CD4-positive, alpha-beta memory T cell (primary cell): Measurements from ENCODE around the gene CRMP1. TPM values are rescaled to one million over a fixed set of nuclear protein-coding genes. Genes with fewer than 3 reads are reported as not detected.
"Not testable (repeated sequence)": the region's sequence is repeated elsewhere in the genome, so short reads cannot be mapped to it uniquely, and the experiment has no call there.

ENCODE experiments used
- CTCF ChIA-PET: fragments of 350-600 bp; sonication (Branson Sonifier 250); formaldehyde crosslinking; loops from one replicate; lab custom pipeline; 2021; ENCODE audit warnings: inconsistent platforms; ENCODE audit not compliant: partially characterized antibody; lab: Charles Lee
- POLR2A ChIA-PET: fragments of 350-600 bp; sonication (Branson Sonifier 250); formaldehyde crosslinking; loops from one replicate; lab custom pipeline; 2021; ENCODE audit not compliant: partially characterized antibody; lab: Charles Lee
- DNase-seq, 5 donors: peaks; one replicate each; pipeline versions ENCODE4 v3.0.0 to v3.0.0-alpha.2; 2020 to 2022; ENCODE audit warnings: mixed read lengths in 1 of 5
- H3K27ac ChIP-seq: one replicate; pipeline ENCODE4 v1.7.0; 2013; ENCODE audit warnings: low read depth, low read length
- H3K27me3 ChIP-seq: 2 replicates; pipeline ENCODE4 v1.7.0; 2013; ENCODE audit warnings: mild to moderate bottlenecking, low read length, moderate library complexity; ENCODE audit not compliant: insufficient read depth
- H3K36me3 ChIP-seq: 2 replicates; pipeline ENCODE4 v1.7.0; 2013; ENCODE audit warnings: mild to moderate bottlenecking, low read length, moderate library complexity; ENCODE audit not compliant: insufficient read depth
- H3K4me1 ChIP-seq: 2 replicates; pipeline ENCODE4 v1.7.0; 2013; ENCODE audit warnings: mild to moderate bottlenecking, low read length, moderate library complexity; ENCODE audit not compliant: insufficient read depth
- H3K4me3 ChIP-seq, 2 donors: one replicate each; pipeline ENCODE4 v1.7.0; 2013; ENCODE audit warnings: low read length in 2 of 2, mild to moderate bottlenecking in 1 of 2
- H3K9me3 ChIP-seq, 2 donors: one replicate each; pipeline ENCODE4 v1.7.0; 2013; ENCODE audit warnings: low read length in 2 of 2, control low read depth in 1 of 2; ENCODE audit not compliant: control insufficient read depth in 1 of 2
- H3K27ac Mint-ChIP-seq, 7 donors: one replicate each; pipeline ENCODE4 v1.8.0; 2020 to 2021; ENCODE audit warnings: mixed read lengths in 7 of 7, mild to moderate bottlenecking in 6 of 7, inconsistent platforms in 3 of 7, moderate library complexity in 3 of 7
- H3K27me3 Mint-ChIP-seq, 2 donors: one replicate each; pipeline ENCODE4 v1.8.0; 2020 to 2021; ENCODE audit warnings: mixed read lengths in 2 of 2
- H3K36me3 Mint-ChIP-seq, 2 donors: one replicate each; pipeline ENCODE4 v1.8.0; 2020 to 2021; ENCODE audit warnings: mixed read lengths in 2 of 2, inconsistent platforms in 1 of 2, mild to moderate bottlenecking in 1 of 2
- H3K4me1 Mint-ChIP-seq, 4 donors: one replicate each; pipeline ENCODE4 v1.8.0; 2020 to 2021; ENCODE audit warnings: mixed read lengths in 4 of 4, mild to moderate bottlenecking in 1 of 4
- H3K4me3 Mint-ChIP-seq, 8 donors: one replicate each; pipeline ENCODE4 v1.8.0; 2020 to 2021; ENCODE audit warnings: mixed read lengths in 8 of 8, mild to moderate bottlenecking in 7 of 8, moderate library complexity in 6 of 8, inconsistent platforms in 3 of 8
- H3K9me3 Mint-ChIP-seq, 8 donors: one replicate each; pipeline ENCODE4 v1.8.0; 2020 to 2021; ENCODE audit warnings: mixed read lengths in 8 of 8, mild to moderate bottlenecking in 5 of 8, inconsistent platforms in 3 of 8, moderate library complexity in 1 of 8
- intact Hi-C: fragments of 100-400 bp; cut with micrococcal nuclease; formaldehyde crosslinking; loops from one replicate; pipeline ENCODE4 v1.15.1; 2023
- polyA plus RNA-seq, 2 donors: library from polyadenylated mRNA; unstranded; fragments of 300-500 nt; fragmentation: Illumina TruSeq; gene quantifications; one replicate each; pipeline ENCODE4 v1.2.3, GENCODE V29; 2021
- total RNA-seq, 2 experiments: library from RNA; stranded (reverse); gene quantifications; one replicate each; pipeline ENCODE4 v1.2.3, GENCODE V29; 2021

The CRMP1 gene
- total and polyA plus RNA-seq, 4 experiments from 2014 or later = not detected

DNA sequence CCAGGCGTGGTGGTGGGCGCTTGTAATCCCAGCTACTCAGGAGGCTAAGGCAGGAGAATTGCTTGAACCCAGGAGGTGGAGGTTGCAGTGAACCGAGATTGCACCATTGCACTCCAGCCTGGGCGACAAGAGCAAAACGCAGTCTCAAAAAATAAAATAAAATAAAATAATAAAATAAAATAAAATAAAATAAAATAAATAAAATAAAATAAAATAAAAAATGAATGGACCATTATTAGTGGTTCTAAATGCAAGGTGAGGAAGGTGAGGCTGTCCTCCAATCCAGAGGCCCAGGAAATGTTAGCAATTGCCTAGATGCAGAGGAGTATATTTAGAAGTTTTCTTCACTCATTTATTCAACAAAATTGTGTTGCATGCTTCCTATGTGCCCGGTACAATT is 55.4 kb downstream of the CRMP1 start:
- H3K27ac ChIP-seq, H3K27me3 Mint-ChIP-seq, DNase-seq, H3K27me3 ChIP-seq, H3K36me3 ChIP-seq, CTCF ChIA-PET, H3K9me3 Mint-ChIP-seq, H3K27ac Mint-ChIP-seq, H3K9me3 ChIP-seq, H3K4me3 Mint-ChIP-seq, H3K4me3 ChIP-seq, H3K36me3 Mint-ChIP-seq, intact Hi-C loops, H3K4me1 Mint-ChIP-seq, POLR2A ChIA-PET, H3K4me1 ChIP-seq: not testable (repeated sequence)

DNA sequence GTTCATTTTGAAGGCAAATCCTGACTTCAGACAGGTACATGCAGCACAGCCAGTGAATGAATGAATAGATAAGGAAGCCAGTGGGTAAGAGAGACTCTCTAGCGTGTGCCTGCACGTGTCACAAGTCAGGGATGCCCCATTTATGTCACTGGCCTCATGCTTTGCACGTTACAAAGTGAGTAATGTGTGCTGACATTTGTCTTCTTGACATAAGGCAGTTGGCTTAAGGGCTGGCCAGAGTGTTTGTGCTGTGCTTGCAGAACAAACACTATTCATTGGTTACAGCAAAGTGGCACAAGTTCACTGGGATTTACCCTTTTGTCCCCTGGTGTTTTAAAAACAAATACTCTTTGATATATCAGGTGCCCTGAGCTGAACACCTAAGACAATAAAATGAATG is 55.9 kb downstream of the CRMP1 start:
- no peak overlapping the region for H3K4me3 ChIP-seq
- Mint-ChIP-seq H3K4me3 (no peak overlapping the region), H3K4me1 (no peaks in the 10 kb centered on the region), H3K36me3 (no peaks in the 10 kb centered on the region), H3K27ac (no peak overlapping the region), H3K9me3 (no peaks in the 10 kb centered on the region), H3K27me3 (peaks cover 0 to 2% of the 10 kb centered on the region in 2 donors)
- no peak for DNase-seq
- H3K27me3 ChIP-seq = no peaks in the 10 kb centered on the region
- ChIA-PET POLR2A (no interaction called here), CTCF (no interaction called here)
- no peak overlapping the region for H3K27ac ChIP-seq
- H3K9me3 ChIP-seq = no peaks in the 10 kb centered on the region
- no peaks in the 10 kb centered on the region for H3K36me3 ChIP-seq
- no peaks in the 10 kb centered on the region for H3K4me1 ChIP-seq
- intact Hi-C loops = no loop called here

DNA sequence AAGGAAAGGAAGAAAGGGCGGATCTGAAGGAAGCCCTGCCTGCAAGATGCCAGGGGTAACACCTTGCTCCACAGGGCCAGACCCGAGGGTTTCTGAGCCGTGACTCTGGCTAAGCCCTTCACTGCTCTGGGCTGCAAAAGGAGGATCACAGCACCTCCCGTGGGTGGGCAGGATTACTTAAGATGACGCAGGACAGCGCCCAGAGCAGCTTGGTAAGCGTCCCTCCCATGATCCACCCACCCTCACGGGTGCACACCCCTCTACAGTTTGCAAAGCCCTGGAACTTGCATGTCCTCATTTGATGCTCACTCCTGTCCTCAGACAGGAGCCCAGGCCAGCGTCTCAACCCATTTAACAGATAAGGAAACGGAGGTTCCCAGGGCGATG is 64.9 kb downstream of the CRMP1 start:
- Mint-ChIP-seq H3K27me3 (no peaks in the 10 kb centered on the region), H3K27ac (no peak overlapping the region), H3K9me3 (peaks cover 0 to 2% (median 0%) of the 10 kb centered on the region in 8 donors), H3K4me1 (peaks cover 0 to 10% (median 1%) of the 10 kb centered on the region in 4 donors), H3K4me3 (no peak overlapping the region), H3K36me3 (no peaks in the 10 kb centered on the region)
- Histone ChIP-seq H3K9me3 (no peaks in the 10 kb centered on the region), H3K27me3 (no peaks in the 10 kb centered on the region), H3K4me1 (no peaks in the 10 kb centered on the region), H3K4me3 (no peak overlapping the region), H3K27ac (no peak overlapping the region), H3K36me3 (no peaks in the 10 kb centered on the region)
- DNase-seq = no peak
- POLR2A ChIA-PET = no interaction called here
- intact Hi-C loops = no loop called here
- CTCF ChIA-PET = no interaction called here

DNA sequence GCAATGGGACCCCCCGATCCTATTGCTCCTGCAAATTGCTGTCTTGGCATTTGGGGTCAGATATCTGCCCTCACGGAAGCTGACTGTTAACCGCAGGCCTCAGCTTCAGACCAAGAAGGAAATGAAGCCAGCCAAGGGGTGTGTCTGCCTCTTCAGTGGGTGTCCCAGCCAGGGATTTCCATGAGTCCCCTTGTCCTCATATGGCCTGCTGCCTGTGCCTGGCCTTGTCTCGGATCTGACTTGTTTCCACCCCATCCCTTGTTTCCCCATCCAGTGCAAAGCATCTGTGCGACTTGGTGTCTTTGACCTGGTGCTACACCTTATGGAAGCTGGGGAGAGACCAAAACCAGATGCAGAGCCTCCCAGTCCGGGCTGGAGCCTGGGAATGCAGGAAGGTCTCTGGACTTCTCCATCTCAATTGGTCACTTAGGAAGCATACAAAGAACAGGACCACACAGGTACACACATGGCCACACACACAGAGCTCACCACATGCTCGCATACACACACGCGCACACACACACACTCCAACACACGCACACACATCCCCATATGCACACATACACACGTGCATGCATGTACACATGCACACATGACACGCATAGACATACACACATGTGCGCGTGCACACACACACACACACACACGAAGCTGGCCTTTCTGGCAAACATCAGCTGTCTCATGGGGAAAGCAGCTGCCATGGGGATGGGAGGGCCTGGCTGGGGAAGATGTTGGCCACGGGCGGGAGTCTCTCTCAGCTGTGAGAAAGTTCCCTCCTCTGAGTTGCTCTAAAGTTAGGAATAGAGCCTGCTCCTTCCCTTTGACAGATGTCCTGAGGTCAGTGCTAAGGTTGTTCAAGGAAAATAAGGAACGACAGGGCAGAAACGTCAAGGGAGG is 65.5 kb downstream of the CRMP1 start:
- H3K27me3 Mint-ChIP-seq = no peaks in the 10 kb centered on the region
- Histone ChIP-seq H3K27ac (no peak overlapping the region), H3K4me1 (no peaks in the 10 kb centered on the region), H3K9me3 (no peaks in the 10 kb centered on the region), H3K4me3 (no peak overlapping the region), H3K36me3 (no peaks in the 10 kb centered on the region), H3K27me3 (no peaks in the 10 kb centered on the region)
- no peak overlapping the region for H3K4me3 Mint-ChIP-seq
- ChIA-PET POLR2A (no interaction called here), CTCF (no interaction called here)
- intact Hi-C loops = no loop called here
- H3K27ac Mint-ChIP-seq = no peak overlapping the region
- no peaks in the 10 kb centered on the region for H3K36me3 Mint-ChIP-seq
- peaks cover 0 to 2% (median 0%) of the 10 kb centered on the region in 8 donors for H3K9me3 Mint-ChIP-seq
- no peak for DNase-seq
- peaks cover 0 to 10% (median 1%) of the 10 kb centered on the region in 4 donors for H3K4me1 Mint-ChIP-seq

DNA sequence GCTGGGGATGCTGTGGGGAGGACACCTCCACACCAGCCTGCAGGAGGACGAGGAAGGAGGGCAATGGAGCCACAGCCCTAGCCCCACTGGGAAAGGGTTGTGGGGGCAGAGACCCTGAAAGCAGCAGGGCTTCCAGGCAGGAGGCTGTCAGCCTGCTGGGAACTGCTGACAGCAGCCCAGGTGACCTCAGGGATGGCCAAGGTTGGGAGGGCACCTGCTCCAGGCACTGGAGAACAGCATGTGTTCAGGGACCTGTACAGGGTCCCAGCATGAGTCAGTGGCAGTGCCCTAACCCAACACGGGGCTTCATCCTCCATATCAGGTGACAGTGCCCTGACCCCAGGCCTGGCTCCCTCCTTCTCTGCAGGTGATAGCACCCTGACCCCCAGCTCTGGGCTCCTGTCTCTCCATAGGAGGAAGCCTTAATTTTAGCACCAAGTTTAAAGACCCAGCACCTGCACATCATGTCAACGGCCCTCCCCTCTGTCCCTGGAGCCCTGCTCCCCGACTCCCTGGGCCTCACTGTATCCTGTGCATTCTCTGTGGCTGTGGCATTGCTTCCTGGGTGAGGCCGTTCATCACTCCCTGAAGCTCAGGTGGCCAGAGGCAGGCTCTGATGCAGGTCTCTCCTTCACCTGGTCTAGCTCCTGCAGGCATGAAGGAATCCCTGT is 66.3 kb downstream of the CRMP1 start:
- no peaks in the 10 kb centered on the region for H3K4me1 ChIP-seq
- no peak for DNase-seq
- H3K36me3 ChIP-seq = no peaks in the 10 kb centered on the region
- POLR2A ChIA-PET = no interaction called here
- Mint-ChIP-seq H3K9me3 (peaks cover 0 to 2% (median 0%) of the 10 kb centered on the region in 8 donors), H3K4me1 (peaks cover 0 to 10% (median 1%) of the 10 kb centered on the region in 4 donors), H3K27ac (no peak overlapping the region), H3K27me3 (no peaks in the 10 kb centered on the region), H3K36me3 (no peaks in the 10 kb centered on the region), H3K4me3 (no peak overlapping the region)
- H3K27ac ChIP-seq = no peak overlapping the region
- CTCF ChIA-PET = no interaction called here
- H3K9me3 ChIP-seq = no peaks in the 10 kb centered on the region
- no peaks in the 10 kb centered on the region for H3K27me3 ChIP-seq
- intact Hi-C loops = no loop called here
- H3K4me3 ChIP-seq = no peak overlapping the region

DNA sequence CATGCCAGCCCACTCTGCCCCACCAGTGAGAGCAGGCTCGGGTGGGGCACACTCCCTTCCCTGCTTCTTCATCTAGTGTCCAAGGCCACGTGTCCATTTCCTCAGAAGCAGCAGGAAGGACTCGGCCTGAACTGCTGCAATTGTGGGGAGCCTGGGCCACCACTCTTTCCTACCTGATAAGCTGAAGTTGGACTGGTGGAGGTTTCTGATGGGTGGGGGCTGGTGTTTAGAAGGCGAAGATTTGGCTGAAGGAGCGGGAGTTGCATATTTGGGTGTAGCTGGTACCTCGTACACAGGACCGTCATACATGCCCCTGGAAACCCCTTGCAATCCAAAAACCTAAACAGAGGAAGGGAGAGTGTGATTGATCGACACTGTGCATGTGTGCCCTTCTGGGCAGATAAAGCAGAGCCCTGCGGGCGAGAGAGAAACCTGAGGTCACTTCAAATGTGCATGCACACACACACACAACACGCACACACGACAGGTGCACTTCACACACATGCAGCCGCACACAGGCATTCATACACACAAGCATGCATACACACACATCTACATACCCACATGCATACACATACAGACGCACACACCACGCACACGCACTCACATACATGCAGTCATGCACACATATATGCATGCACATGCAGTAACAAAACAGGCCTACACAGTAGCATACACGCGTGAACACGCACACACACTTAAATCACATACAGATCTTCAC is 67.4 kb downstream of the CRMP1 start:
- Mint-ChIP-seq H3K4me1 (peaks cover 0 to 10% (median 1%) of the 10 kb centered on the region in 4 donors), H3K36me3 (no peaks in the 10 kb centered on the region), H3K27ac (no peak overlapping the region), H3K9me3 (peaks cover 0 to 2% (median 0%) of the 10 kb centered on the region in 8 donors), H3K27me3 (no peaks in the 10 kb centered on the region), H3K4me3 (no peak overlapping the region)
- no peaks in the 10 kb centered on the region for H3K4me1 ChIP-seq
- H3K36me3 ChIP-seq = no peaks in the 10 kb centered on the region
- no peak overlapping the region for H3K4me3 ChIP-seq
- POLR2A ChIA-PET = no interaction called here
- intact Hi-C loops = no loop called here
- no peaks in the 10 kb centered on the region for H3K27me3 ChIP-seq
- H3K27ac ChIP-seq = no peak overlapping the region
- H3K9me3 ChIP-seq = no peaks in the 10 kb centered on the region
- DNase-seq = no peak
- CTCF ChIA-PET = no interaction called here

DNA sequence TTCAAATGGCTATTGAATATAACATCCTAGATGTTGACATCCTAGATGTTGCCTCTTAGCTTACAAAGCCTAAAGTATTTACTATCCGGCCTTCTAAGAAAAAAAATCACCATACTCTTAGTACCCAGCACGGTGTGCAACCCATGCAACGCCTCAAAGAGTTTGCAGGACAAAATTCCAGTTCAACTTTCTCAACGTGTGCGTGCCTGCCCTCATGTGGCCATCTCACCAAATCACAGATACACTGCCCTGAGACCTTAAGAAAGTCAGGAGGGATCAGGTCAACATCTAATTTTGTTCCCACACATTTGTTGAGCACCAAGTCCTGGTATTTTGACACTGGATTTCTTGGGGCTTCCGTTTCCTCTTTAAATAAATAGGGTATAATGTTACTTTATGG is 68.3 kb downstream of the CRMP1 start:
- Histone ChIP-seq H3K9me3 (no peaks in the 10 kb centered on the region), H3K27me3 (no peaks in the 10 kb centered on the region), H3K36me3 (no peaks in the 10 kb centered on the region), H3K4me3 (no peak overlapping the region), H3K27ac (no peak overlapping the region), H3K4me1 (no peaks in the 10 kb centered on the region)
- intact Hi-C loops = no loop called here
- H3K27ac Mint-ChIP-seq = no peak overlapping the region
- H3K9me3 Mint-ChIP-seq = peaks cover 0 to 2% (median 0%) of the 10 kb centered on the region in 8 donors
- H3K4me1 Mint-ChIP-seq = peaks cover 0 to 10% (median 1%) of the 10 kb centered on the region in 4 donors
- no peak overlapping the region for H3K4me3 Mint-ChIP-seq
- H3K36me3 Mint-ChIP-seq = no peaks in the 10 kb centered on the region
- CTCF ChIA-PET = interaction anchor here (1.0 kb wide), 2 partner anchors 11 to 21 kb away, joined by 3 to 4 read pairs; no protein-coding TSS in a partner anchor
- H3K27me3 Mint-ChIP-seq = no peaks in the 10 kb centered on the region
- POLR2A ChIA-PET = no interaction called here
- DNase-seq = no peak
